ENCODE results near the gene FMN1.

GRCh38 chr15:32903591-32904290 lies 290.8 kb downstream of the FMN1 start:
- TF ChIP-seq CTCF (IDR thresholded peaks at IDR 0.05), result no peak
- TF ChIP-seq POLR2A (IDR thresholded peaks at IDR 0.05), result no peak

Measured in esophagus squamous epithelium (tissue), 4 donors.